GM12865 (cell line): ENCODE data around the gene BCDIN3D.

Experiments
- DNase-seq: peaks from one replicate; pipeline ENCODE4 v3.0.0; 2010; ENCODE audit warnings: low read depth
- H3K4me3 ChIP-seq: 2 replicates; pipeline ENCODE4 v1.5.1; 2011; ENCODE audit warnings: mild to moderate bottlenecking, low read depth, low read length, control low read depth
- TF ChIP-seq, protein P1 (sequence below): IDR thresholded peaks from 2 replicates; pipeline ENCODE4 v1.5.1; 2011; ENCODE audit warnings: low read length, control low read depth, low read depth, inconsistent platforms; ENCODE audit not compliant: insufficient read depth; ENCODE audit errors: missing control alignments

Gene BCDIN3D

DNA sequence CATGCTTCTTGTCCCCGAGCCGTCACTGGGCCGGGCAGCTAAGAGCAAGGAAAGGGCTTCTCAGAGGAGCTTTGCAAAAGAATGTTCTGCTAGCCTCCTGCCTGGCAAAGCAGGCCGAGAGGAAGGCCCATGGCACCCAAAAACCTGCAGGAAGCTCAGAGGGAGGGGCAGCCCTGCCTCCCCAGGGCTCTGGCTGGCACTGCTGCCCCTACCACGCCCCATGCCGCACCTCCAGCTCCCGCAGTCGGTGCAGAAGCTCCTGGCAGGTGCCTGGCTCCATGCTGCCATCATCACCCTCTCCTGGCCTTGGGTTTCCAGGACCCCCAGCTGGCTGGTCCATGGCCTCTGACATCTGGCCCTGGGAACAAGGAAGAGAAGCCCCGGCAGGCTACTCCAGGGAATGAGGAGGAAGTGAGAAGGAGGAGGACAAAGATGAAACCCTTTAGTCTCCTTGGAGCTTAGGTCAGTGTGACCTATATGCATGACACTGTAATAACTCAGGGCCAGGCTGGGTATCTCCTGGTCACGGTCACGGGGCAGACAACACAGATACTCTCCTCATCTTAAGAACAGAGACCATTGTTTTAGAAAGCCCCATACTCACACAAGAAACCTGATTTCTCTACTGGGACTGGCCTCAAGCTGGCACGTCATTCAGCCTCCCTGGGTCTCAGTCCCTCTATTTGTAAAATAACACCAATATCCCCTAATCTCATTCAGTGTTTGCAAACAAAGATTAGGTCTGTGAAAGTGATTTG, 39.0 kb downstream of the BCDIN3D start:
- H3K4me3 ChIP-seq, result no peak overlapping the region
- DNase-seq, result no peak
- TF ChIP-seq, protein P1, sequence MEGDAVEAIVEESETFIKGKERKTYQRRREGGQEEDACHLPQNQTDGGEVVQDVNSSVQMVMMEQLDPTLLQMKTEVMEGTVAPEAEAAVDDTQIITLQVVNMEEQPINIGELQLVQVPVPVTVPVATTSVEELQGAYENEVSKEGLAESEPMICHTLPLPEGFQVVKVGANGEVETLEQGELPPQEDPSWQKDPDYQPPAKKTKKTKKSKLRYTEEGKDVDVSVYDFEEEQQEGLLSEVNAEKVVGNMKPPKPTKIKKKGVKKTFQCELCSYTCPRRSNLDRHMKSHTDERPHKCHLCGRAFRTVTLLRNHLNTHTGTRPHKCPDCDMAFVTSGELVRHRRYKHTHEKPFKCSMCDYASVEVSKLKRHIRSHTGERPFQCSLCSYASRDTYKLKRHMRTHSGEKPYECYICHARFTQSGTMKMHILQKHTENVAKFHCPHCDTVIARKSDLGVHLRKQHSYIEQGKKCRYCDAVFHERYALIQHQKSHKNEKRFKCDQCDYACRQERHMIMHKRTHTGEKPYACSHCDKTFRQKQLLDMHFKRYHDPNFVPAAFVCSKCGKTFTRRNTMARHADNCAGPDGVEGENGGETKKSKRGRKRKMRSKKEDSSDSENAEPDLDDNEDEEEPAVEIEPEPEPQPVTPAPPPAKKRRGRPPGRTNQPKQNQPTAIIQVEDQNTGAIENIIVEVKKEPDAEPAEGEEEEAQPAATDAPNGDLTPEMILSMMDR, result no peak

- TF ChIP-seq, protein P1, result no peak
- no peak for DNase-seq
- H3K4me3 ChIP-seq, result no peak overlapping the region
Measured at GRCh38 chr12:49801141-49802063, 41.5 kb downstream of the BCDIN3D start.

GRCh38 chr12:49800421-49801140, 42.3 kb downstream of the BCDIN3D start:
- no peak overlapping the region for H3K4me3 ChIP-seq
- DNase-seq, result no peak
- TF ChIP-seq, protein P1, result no peak

DNA sequence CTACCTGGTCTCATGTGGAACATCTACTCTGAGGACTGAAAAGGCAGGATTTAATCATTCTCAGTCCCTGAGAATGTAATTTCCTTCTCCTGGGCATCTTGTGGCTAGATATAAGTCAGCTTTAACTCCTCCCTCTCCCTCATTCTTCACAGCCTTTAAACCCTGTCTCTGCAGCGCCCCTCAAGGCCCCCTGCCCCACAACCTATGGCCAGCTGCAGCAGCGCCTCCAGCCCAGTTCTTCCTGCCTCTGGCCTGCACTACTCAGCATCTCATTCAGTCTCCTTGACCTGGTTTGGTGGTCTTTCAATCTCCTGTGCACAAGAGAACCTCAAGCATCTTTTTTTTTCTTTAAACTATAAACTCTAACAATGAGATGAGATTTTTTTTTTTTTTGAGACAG, 44.0 kb downstream of the BCDIN3D start:
- DNase-seq, result no peak
- TF ChIP-seq, protein P1, result no peak
- H3K4me3 ChIP-seq, result no peak overlapping the region

- no peak for DNase-seq
- TF ChIP-seq, protein P1, result no peak
- H3K4me3 ChIP-seq, result no peak overlapping the region
Measured at GRCh38 chr12:49798248-49798647, 44.7 kb downstream of the BCDIN3D start.

DNA sequence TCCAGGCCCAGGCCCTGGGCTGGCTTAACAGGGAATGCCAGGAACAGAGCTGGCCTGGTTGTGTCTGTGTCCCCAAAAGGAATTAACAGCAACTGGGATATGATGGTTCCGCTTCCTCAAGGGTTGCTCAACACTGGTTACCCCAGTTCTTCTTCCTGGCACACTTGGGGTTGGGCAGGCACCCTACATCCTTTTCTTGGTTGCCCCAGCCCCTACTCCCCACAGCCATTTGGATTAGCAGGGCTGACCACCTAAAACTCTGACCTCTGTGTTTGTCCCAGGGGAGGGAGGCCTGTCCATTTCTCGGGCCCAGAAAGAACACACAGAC, 45.5 kb downstream of the BCDIN3D start:
- no peak for DNase-seq
- H3K4me3 ChIP-seq, result no peak overlapping the region
- TF ChIP-seq, protein P1, result no peak
